ENCODE data around the gene SLC35D2.

DNA sequence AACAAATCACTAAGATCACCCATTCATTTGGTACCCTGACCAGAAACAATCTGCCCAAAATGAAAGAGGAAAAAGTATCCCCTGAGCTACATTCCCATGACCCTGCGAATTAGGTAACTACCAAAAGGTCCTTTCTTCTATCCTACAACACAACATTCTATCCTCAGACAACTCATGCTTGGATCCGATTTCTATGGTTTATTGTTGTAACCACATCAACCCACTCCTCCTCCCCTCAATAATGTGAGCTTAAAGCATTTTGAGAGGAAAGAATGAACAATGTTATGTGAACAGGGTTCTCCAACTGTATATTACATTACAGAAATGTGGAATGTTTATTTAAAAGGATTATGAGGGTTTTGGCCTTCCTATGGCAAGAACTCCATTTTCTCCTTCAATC lies 4.0 kb downstream of the SLC35D2 start:
- TF ChIP-seq, protein P1, sequence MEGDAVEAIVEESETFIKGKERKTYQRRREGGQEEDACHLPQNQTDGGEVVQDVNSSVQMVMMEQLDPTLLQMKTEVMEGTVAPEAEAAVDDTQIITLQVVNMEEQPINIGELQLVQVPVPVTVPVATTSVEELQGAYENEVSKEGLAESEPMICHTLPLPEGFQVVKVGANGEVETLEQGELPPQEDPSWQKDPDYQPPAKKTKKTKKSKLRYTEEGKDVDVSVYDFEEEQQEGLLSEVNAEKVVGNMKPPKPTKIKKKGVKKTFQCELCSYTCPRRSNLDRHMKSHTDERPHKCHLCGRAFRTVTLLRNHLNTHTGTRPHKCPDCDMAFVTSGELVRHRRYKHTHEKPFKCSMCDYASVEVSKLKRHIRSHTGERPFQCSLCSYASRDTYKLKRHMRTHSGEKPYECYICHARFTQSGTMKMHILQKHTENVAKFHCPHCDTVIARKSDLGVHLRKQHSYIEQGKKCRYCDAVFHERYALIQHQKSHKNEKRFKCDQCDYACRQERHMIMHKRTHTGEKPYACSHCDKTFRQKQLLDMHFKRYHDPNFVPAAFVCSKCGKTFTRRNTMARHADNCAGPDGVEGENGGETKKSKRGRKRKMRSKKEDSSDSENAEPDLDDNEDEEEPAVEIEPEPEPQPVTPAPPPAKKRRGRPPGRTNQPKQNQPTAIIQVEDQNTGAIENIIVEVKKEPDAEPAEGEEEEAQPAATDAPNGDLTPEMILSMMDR (IDR thresholded peaks at IDR 0.05 in 8 of 11, conservative IDR thresholded peaks at IDR 0.05 in 3 of 11) = no peak
- TF ChIP-seq POLR2AphosphoS5 (IDR thresholded peaks at IDR 0.05) (no peak), POLR2A (IDR thresholded peaks at IDR 0.05) (no peak)

All from spleen (tissue), 7 donors.